CD4-positive, alpha-beta T cell treated with Interleukin-4 for 4 hours (primary cell): ENCODE results near the gene RBM15.

Experiments used
- DNase-seq: peaks from one replicate; pipeline ENCODE4 v3.0.0-alpha.2; 2020

RBM15 gene

GRCh38 chr1:110321846-110322245, 17.3 kb upstream of the RBM15 start:
- DNase-seq: no peak

- no peak for DNase-seq
These were observed 14.5 kb upstream of the RBM15 start for GRCh38 chr1:110324667-110325066.

- DNase-seq: no peak
These were observed 12.4 kb upstream of the RBM15 start for GRCh38 chr1:110326826-110327225.

GRCh38 chr1:110328274-110328673, 10.9 kb upstream of the RBM15 start:
- no peak for DNase-seq

- DNase-seq: no peak
These were observed 10.5 kb upstream of the RBM15 start for GRCh38 chr1:110328700-110329099.

GRCh38 chr1:110335265-110335664, 3.9 kb upstream of the RBM15 start:
- DNase-seq: no peak

- DNase-seq: no peak
These were observed 2.7 kb upstream of the RBM15 start for GRCh38 chr1:110336300-110337039.

GRCh38 chr1:110337704-110338308, 1.4 kb upstream of the RBM15 start:
- DNase-seq: no peak

GRCh38 chr1:110338309-110338885, 780 bp upstream of the RBM15 start:
- peak; percentile 94 for DNase-seq

GRCh38 chr1:110339407-110340206, 430 bp downstream of the RBM15 start:
- peak; percentile 43 for DNase-seq

GRCh38 chr1:110340207-110340468, 961 bp downstream of the RBM15 start:
- no peak for DNase-seq

- no peak for DNase-seq
These were observed 2.1 kb downstream of the RBM15 start for GRCh38 chr1:110341146-110341871.

GRCh38 chr1:110341872-110342331, 2.7 kb downstream of the RBM15 start:
- DNase-seq: no peak

GRCh38 chr1:110343249-110343648, 4.1 kb downstream of the RBM15 start:
- DNase-seq: no peak

- no peak for DNase-seq
These were observed 5.0 kb downstream of the RBM15 start for GRCh38 chr1:110344152-110344551.

- DNase-seq: peak; percentile 12
These were observed 6.3 kb downstream of the RBM15 start for GRCh38 chr1:110345480-110345879.

GRCh38 chr1:110346690-110347089, 7.5 kb downstream of the RBM15 start:
- no peak for DNase-seq

- no peak for DNase-seq
These were observed 8.2 kb downstream of the RBM15 start for GRCh38 chr1:110347182-110347893.

GRCh38 chr1:110348050-110348449, 8.9 kb downstream of the RBM15 start:
- DNase-seq: no peak

- DNase-seq: no peak
These were observed 9.6 kb downstream of the RBM15 start for GRCh38 chr1:110348771-110349170.

- DNase-seq: no peak
These were observed 11.2 kb downstream of the RBM15 start for GRCh38 chr1:110350360-110350759.

- DNase-seq: no peak
These were observed 16.1 kb downstream of the RBM15 start for GRCh38 chr1:110355321-110355720.
